Inflammatory macrophage treated with lipopolysaccharide for 4 hours (primary cell): ENCODE results near the gene CTXN1.

Experiments
- DNase-seq: peaks from one replicate; pipeline ENCODE4 v3.0.0-alpha.2; 2020

Gene CTXN1

GRCh38 chr19:7912697-7913564, 13.0 kb downstream of the CTXN1 start:
- DNase-seq: no peak

GRCh38 chr19:7912144-7912696, 13.7 kb downstream of the CTXN1 start:
- no peak for DNase-seq

- DNase-seq: no peak
Measured at GRCh38 chr19:7911508-7912143, 14.3 kb downstream of the CTXN1 start.

GRCh38 chr19:7910321-7911161, 15.4 kb downstream of the CTXN1 start:
- DNase-seq: no peak

- DNase-seq: no peak
Measured at GRCh38 chr19:7909471-7910067, 16.4 kb downstream of the CTXN1 start.

GRCh38 chr19:7908742-7909461, 17.0 kb downstream of the CTXN1 start:
- DNase-seq: no peak

GRCh38 chr19:7908078-7908699, 17.7 kb downstream of the CTXN1 start:
- DNase-seq: no peak

GRCh38 chr19:7907544-7907943, 18.4 kb downstream of the CTXN1 start:
- DNase-seq: no peak

GRCh38 chr19:7907122-7907521, 18.8 kb downstream of the CTXN1 start:
- DNase-seq: no peak

- no peak for DNase-seq
Measured at GRCh38 chr19:7905859-7906258, 20.1 kb downstream of the CTXN1 start.

- no peak for DNase-seq
Measured at GRCh38 chr19:7905268-7905667, 20.7 kb downstream of the CTXN1 start.

- peak; percentile 34 for DNase-seq
Measured at GRCh38 chr19:7904074-7905020, 21.6 kb downstream of the CTXN1 start.

- peak; percentile 100 for DNase-seq
Measured at GRCh38 chr19:7903244-7904073, 22.5 kb downstream of the CTXN1 start, which contains the start of gene MAP2K7. TSS of gene MAP2K7 (plus strand) at chr19:7903877. CDS start at chr19:7903945, 68 bp downstream.

GRCh38 chr19:7902796-7903243, 23.1 kb downstream of the CTXN1 start:
- no peak for DNase-seq

GRCh38 chr19:7901337-7901736, 24.6 kb downstream of the CTXN1 start:
- DNase-seq: no peak

GRCh38 chr19:7900931-7901330, 25.0 kb downstream of the CTXN1 start:
- DNase-seq: no peak

GRCh38 chr19:7900401-7900870, 25.5 kb downstream of the CTXN1 start:
- no peak for DNase-seq

- no peak for DNase-seq
Measured at GRCh38 chr19:7899751-7900378, 26.1 kb downstream of the CTXN1 start.
